ENCODE data around the gene HTR3C.
"Not testable (repeated sequence)": the region's sequence is repeated elsewhere in the genome, so short reads cannot be mapped to it uniquely, and the experiment has no call there.

HTR3C gene, protein sequence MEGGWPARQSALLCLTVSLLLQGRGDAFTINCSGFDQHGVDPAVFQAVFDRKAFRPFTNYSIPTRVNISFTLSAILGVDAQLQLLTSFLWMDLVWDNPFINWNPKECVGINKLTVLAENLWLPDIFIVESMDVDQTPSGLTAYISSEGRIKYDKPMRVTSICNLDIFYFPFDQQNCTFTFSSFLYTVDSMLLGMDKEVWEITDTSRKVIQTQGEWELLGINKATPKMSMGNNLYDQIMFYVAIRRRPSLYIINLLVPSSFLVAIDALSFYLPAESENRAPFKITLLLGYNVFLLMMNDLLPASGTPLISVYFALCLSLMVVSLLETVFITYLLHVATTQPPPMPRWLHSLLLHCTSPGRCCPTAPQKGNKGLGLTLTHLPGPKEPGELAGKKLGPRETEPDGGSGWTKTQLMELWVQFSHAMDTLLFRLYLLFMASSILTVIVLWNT

DNA sequence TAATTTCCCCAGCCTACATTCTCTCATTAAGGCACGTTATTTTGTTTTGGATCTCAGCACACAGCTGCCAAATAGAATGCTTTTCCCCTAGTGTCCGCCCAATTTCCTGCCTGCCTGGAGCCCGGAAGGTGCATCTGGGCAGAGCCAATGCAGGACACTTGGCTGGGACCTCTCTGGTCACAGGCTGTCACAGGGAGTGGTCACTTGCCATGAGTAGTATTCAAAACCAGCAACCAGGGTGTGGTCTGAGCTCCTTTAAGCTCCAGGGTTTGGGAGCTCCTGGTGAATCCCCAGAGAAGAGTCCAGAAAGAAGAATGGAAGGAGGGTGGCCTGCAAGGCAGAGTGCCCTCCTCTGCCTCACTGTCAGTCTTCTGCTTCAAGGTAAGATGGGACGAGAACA is at the start of gene HTR3C:
Gene HTR3C (plus strand): TSS at position 281 of the 400 bp plus-strand sequence. CDS start 34 bp downstream, at position 315.
- no peak for DNase-seq (ENCODE audit: low read depth)

DNA sequence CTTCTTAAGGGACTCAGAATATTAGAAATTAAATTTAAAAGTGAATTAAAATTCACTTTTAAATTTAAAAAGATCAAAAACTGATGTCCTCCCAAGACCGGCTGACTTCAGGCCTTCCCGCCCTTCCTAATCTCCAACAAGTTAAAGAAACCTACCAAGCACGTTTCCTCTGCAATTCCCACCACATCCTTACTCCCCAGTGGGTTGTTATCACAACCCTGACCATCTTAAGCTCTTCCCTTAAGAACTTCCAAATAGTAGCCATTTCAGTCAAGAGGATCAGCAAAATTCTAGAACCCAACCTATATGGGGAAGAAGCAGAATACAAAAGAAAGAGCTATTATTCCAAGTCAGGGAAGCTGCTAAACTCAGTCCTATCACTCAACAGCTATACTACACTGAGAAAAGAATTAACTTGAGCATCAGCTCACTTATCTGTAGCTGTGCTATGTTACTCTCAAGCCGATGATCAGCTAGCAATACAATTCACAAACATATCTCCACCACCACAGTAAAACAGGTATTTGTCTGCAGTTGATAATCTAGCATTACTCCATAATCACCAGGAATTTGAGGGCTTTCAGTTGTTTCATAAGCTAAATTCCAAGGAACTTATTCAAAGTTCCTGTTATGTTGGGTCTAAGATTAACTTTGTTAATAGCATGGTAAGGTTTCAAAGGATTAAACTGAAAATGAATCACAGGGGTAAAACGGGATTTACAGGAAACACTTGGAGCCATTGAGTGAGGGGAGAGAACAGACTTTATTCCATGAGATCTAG is 49.5 kb upstream of the HTR3C start:
- DNase-seq (ENCODE audit: low read depth), result peak; percentile 83

DNA sequence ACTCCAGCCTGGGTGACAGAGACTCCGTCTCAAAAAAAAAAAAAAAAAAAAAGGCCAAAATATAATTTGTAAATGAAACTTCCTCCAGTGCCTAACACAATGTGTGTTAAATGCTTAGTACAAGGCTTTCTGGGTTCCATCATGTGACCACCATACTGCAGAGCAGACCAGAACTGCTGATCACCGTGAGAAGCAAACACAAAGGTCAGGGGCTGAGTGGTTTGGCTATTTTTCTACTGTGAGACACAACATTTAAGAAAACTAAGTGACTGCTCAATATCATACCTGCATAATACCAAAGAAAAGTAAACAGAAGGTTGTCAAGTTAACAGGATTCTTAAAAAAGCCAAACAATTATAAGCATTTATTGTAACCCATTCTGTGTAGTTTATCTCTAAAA is 48.4 kb upstream of the HTR3C start:
- DNase-seq (ENCODE audit: low read depth), result no peak

- no peak for DNase-seq (ENCODE audit: low read depth)
These were observed 46.8 kb upstream of the HTR3C start for GRCh38 chr3:184005941-184006507.

DNA sequence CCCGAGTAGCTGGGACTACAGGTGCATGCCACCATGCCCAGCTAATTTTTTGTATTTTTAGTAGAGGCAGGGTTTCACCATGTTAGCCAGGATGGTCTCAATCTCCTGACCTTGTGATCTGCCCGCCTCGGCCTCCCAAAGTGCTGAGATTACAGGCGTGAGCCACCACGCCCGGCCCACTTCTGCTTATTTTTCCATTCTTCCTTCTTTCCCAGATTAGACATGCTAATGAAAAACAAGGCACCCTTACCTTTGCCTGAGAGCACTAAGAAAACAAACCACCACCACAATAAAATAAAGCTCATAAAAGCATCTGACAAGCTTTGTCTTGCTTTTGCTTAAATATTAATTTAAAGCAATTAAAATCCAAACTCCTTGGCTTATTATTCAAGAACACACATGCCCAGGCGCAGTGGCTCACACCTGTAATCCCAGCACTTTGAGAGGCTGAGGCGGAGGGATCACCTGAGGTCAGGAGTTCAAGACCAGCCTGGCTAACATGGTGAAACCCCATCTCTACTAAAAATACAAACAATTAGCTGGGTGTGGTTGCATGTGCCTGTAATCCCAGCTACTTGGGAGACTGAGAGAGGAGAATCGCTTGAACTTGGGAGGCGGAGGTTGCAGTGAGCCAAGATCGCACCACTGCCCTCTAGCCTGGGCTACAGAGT is 45.6 kb upstream of the HTR3C start:
- DNase-seq (ENCODE audit: low read depth), result not testable (repeated sequence)

- DNase-seq (ENCODE audit: low read depth), result no peak
These were observed 44.7 kb upstream of the HTR3C start for GRCh38 chr3:184008161-184008560.

DNA sequence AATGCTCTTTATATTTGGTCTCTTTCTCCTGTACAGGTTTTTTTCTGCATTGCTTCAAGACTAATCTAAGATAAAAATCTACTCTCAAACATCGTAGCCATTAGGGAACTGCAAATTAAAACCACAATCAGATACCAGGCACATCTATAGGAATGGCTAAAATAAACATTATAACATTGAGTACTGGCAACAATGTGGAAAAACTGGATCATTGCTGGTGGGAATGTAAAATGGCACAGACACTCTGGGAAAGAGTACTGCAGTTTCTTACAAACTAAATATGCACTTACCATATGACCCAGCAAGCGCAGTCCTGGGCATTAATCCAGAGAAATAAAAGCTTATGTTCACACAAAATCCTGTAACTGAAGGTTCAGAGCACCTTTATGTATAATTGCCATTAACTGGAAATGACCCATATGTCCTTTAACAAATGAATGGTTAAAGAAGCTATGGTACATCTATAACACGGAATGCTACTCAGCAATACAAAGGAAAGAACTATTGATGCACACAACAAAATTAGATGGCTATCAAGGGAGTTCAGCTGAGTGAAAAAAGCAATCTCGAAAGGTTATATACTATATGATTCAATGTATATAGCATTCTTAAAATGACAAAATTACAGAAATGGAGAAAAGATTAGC is 41.5 kb upstream of the HTR3C start:
- DNase-seq (ENCODE audit: low read depth), result peak; percentile 61

DNA sequence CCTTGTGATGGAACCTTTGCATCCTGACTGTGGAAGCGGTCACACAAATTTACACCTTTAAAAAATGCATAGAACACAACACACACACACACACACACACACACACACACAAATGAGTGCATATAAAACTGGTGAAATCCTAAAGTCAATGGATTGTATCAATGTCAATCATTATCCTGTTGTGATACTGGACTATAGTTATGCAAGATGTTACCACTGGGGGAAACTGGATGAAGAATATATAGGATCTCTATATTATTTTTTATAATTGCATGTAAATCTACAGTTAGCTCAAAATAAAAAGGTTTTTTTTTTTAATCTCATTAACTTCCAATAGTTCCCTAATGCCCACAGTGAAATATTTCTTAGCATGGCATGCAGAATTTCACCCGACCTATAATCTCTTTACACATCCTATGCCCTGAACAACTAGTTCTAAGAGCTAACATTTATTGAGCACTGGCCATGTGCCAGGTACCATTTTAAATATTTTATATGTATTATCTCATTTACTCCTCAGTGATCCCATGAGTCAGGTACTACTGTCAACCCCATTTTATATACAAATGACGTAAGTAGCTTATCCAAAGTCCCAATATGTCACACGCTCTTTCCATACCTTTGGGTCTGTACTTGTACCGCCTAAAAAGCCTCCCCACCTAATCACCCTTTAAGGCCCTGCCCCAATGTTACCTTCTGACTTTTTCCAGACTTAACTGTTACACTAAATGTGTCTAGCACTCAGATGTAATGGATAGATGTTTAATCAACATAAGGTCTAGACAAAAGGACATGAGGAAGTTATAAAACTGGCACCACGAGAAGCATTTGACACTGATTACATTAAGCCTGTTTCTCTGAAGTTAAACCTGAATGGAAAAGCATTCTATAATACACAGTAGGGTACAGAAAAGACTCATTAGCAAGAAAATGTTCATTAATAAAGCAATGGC is 40.6 kb upstream of the HTR3C start:
- no peak for DNase-seq (ENCODE audit: low read depth)

- DNase-seq (ENCODE audit: low read depth), result peak; percentile 19
These were observed 37.3 kb upstream of the HTR3C start for GRCh38 chr3:184015381-184016019.

DNA sequence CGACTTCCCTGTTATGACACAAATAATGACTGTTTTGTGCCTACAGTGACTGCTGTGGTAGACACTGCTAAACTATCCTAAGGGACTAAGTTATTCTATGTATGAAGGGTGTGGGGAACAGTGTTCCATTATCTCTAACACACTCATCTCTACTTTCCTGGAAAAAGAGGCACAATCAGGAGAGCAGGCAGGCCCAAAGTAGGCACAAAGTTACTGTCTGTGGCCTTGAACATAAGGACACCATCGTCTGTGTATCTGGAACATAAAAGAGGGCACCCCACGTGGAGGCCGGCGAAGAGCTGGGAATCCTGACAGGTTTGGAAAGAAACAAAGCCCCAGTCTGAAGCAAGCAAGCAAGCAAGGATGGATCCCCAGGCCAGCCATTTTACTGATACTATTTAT is 36.7 kb upstream of the HTR3C start:
- no peak for DNase-seq (ENCODE audit: low read depth)

DNA sequence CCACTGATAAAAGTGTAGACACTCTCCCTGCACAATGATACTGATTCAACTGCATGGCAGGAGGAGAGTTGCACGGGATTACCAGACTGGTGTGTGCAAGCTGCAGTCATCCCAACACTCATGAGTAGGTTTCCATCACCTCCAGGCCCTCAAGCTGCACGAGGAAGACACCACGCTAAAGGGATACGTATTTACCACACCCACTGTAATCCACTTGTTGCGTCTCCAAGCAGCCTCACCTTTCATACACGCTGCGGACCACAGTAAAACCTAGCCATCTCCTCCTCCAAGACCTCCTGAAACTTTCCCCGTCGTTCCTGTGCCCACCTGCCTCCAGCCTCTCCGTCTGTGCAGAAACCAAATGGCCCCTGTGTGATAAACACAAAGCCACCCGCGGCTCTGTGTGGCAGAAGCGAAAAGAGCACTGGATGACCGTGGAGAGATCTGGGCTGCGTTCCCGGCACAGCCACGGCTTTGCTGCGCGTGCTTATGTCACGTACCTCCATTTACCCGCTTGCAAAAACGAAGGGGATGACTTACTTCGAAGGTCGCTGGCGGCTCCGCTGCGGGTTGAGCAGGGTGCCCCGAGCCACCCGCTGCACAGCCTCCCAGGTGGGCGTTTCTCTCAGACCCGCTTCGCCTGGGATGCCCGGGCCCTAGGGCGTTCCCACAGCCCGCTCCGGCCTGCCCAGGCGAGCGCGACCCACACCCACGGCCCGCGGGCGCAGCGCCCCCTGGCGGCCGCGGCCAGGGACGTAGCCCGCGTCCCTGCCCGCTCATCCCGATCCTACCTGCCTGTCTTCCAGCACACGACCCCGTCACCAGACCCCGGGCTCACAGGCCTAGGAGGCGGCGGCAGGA is 35.8 kb upstream of the HTR3C start:
- DNase-seq (ENCODE audit: low read depth), result peak; percentile 63

DNA sequence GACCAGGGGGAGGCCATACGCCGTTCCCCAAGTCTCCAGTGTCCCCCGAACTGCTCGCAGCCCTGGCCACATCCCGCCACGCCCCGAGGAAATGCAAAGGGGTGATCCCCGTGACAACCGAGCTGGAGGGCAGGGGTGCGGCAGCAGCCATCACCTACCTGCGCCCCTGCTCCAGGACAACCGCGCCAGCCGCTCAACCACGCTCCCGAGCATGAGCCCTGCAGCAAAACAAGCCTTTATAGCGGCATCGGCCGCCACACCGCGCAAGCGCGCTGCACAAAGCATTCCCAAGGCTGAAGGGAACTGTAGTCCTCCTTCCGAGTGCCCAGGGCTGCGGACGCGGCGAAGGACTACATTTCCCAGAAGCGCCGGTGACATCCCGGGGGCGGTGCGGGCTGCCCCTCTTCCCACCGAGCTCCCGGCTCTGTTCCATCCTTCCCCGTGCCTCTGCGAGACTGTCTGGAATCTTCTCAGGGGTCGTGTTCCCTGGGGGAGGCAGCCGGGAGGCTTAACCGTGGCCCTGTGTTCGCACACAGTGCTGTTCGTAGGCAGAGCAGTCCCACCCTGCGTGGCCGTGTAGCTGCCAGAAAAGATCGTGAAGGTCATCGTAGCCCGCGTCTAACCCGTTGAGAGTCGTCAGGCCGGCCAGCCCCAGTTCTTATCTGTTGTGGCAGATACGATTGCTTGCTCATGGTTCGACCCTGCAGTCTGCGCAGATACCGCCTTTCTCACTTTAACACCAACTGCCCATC is 35.0 kb upstream of the HTR3C start, which contains the start of gene ABCC5:
Gene ABCC5 (minus strand): TSS at position 213 of the 752 bp plus-strand sequence. CDS start 3,492 bp downstream, outside the sequence.
- peak; percentile 95 for DNase-seq (ENCODE audit: low read depth)

DNA sequence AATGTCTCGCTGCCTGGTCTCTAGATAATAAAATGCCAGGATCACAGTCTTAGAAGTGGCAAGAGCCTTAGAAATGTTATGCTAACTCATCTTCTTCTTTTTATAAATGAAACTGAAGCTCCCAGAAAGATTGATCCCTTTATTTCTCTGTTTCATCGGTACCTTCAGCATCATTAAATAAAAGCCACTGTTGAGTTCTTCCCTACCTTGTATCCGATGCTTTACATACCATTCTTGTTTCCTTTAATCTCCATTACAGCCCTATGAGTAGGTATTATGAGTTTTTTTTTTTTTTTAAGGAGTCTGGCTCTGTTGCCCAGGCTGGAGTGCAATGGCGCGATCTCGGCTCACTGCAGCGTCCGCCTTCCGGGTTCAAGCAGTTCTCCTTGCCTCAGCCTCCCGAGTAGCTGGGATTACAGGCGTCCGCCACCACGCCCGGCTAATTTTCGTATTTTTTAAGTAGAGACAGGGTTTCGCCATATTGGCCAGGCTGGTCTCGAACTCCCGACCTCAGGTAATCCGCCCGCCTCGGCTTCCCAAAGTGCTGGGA is 34.3 kb upstream of the HTR3C start:
- DNase-seq (ENCODE audit: low read depth), result no peak

DNA sequence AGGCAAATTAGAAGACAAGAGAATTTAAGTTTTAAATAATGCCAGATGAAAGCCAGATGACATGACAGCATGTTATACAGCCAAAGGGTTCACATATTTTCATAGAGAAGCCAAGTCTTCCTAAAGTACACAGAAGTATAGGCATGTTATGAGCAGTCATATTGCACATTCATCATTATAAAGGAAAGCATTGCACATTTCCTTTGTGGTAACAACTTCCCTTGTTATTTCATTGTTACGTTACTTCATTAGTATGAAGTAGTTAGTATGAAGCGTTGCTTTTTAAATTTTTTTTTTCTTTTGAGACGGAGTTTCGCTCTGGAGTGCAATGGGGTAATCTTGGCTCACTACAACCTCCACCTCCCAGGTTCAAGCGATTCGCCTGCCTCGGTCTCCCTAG is 30.5 kb upstream of the HTR3C start:
- DNase-seq (ENCODE audit: low read depth), result no peak

GRCh38 chr3:184025256-184025655 is 27.6 kb upstream of the HTR3C start:
- DNase-seq (ENCODE audit: low read depth), result not testable (repeated sequence)

DNA sequence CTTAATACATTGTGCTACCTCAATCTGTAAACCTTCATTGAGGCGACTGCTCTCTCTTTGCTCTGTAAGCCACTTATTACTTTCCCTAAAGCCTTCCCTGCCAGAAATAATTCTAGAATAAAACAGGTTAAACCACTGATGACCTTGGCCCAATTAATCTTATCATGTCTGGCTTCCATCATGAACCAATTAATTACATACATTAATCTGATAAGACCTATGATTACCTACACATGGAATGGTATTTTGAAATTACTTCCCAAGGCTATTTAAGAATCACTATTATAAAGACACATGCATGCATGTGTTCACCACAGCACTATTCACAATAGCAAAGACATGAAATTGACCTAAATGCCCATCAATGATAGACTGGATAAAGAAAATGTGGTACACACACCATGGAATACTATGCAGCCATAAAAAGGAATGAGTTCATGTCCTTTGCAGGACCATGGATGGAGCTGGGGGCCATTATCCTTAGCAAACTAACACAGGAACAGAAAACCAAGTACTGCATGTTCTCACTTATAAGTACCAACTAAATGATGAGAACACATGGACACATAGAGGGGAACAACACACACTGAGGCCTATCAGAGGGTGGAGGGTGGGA is 24.5 kb upstream of the HTR3C start:
- not testable (repeated sequence) for DNase-seq (ENCODE audit: low read depth)

DNA sequence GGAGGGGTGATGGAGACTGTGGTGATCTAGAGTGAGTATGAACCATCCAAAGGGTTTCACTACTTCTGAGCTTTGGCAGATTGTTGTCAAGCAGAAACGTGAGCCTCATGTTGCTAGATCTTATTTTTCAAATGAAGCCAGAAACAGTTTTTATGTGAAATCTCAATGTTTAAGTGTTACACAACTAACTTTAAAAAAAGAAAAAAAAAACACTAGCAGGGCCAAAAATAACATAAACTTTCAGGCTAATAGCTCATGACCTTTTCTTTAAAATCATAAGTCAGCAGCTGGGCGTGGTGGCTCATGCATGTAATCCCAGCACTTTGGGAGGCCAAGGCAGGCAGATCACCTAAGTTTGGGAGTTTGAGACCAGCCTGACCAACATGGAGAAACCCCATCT is 23.4 kb upstream of the HTR3C start:
- DNase-seq (ENCODE audit: low read depth), result peak; percentile 6
